WTC11 (cell line): Measurements from ENCODE around the gene NDUFV1. TPM values are rescaled to one million over a fixed set of nuclear protein-coding genes. Genes with fewer than 3 reads are reported as not detected.

Source experiments
- ATAC-seq: fragments of 200-7000 bp; cut with Tn5 transposase; 2 replicates; pipeline ENCODE4 v1.10.0; 2021; ENCODE audit warnings: mild to moderate bottlenecking, moderate library complexity
- CTCF ChIA-PET: fragments of 300-600 bp; sonication (Branson Sonifier 250); formaldehyde crosslinking; loops from one replicate; lab custom pipeline; 2021; ENCODE audit warnings: antibody characterized with exemption; lab: Charles Lee
- POLR2A ChIA-PET: fragments of 350-600 bp; sonication (Branson Sonifier 250); formaldehyde crosslinking; loops from one replicate; lab custom pipeline; 2021; ENCODE audit warnings: antibody characterized with exemption; lab: Charles Lee
- DNase-seq: peaks from one replicate; pipeline ENCODE4 v3.0.0; 2021; ENCODE audit warnings: low spot score
- H3K27ac Mint-ChIP-seq: 2 replicates; pipeline ENCODE4 v1.8.0; 2021; ENCODE audit warnings: mixed read lengths
- H3K27me3 Mint-ChIP-seq: 2 replicates; pipeline ENCODE4 v1.8.0; 2021; ENCODE audit warnings: low read depth, mild to moderate bottlenecking, moderate library complexity, mixed read lengths
- H3K36me3 Mint-ChIP-seq: 2 replicates; pipeline ENCODE4 v1.8.0; 2021; ENCODE audit warnings: mixed read lengths
- H3K4me1 Mint-ChIP-seq: 2 replicates; pipeline ENCODE4 v1.8.0; 2022; ENCODE audit warnings: mixed read lengths
- H3K4me3 Mint-ChIP-seq: 2 replicates; pipeline ENCODE4 v1.8.0; 2021; ENCODE audit warnings: mild to moderate bottlenecking, moderate library complexity, mixed read lengths
- H3K9me3 Mint-ChIP-seq: 2 replicates; pipeline ENCODE4 v1.8.0; 2021; ENCODE audit warnings: mixed read lengths
- CBFB ChIP-seq: sonication (generic); formaldehyde crosslinking; IDR thresholded peaks from 2 replicates; pipeline ENCODE4 v1.8.1; 2022; ENCODE audit warnings: mild to moderate bottlenecking, low read depth, missing genetic modification reagents
- ELF4 ChIP-seq: sonication (generic); formaldehyde crosslinking; IDR thresholded peaks from 2 replicates; pipeline ENCODE4 v1.8.1; 2022; ENCODE audit warnings: low read depth, mild to moderate bottlenecking, moderate library complexity, missing genetic modification reagents
- ETV6 ChIP-seq: sonication (generic); formaldehyde crosslinking; IDR thresholded peaks from 2 replicates; pipeline ENCODE4 v1.8.1; 2022; ENCODE audit warnings: mild to moderate bottlenecking, missing genetic modification reagents
- GABPB1 ChIP-seq: sonication (generic); formaldehyde crosslinking; IDR thresholded peaks from 2 replicates; pipeline ENCODE4 v1.8.1; 2023; ENCODE audit warnings: mild to moderate bottlenecking, missing genetic modification reagents
- MXD4 ChIP-seq: fragments of 250-450 bp; sonication (Bioruptor Pico); IDR thresholded peaks from 2 replicates; pipeline ENCODE4 v1.8.0; 2021; ENCODE audit warnings: mild to moderate bottlenecking, moderate library complexity, borderline replicate concordance
- OVOL2 ChIP-seq: fragments of 250-450 bp; sonication (Bioruptor Pico); IDR thresholded peaks from 2 replicates; pipeline ENCODE4 v1.9.0; 2021; ENCODE audit warnings: mild to moderate bottlenecking, borderline replicate concordance
- ZNF219 ChIP-seq: sonication (generic); formaldehyde crosslinking; IDR thresholded peaks from 2 replicates; pipeline ENCODE4 v1.8.0; 2023; ENCODE audit warnings: missing genetic modification reagents, mild to moderate bottlenecking, borderline replicate concordance
- ZNF317 ChIP-seq: sonication (generic); formaldehyde crosslinking; IDR thresholded peaks from 2 replicates; pipeline ENCODE4 v1.8.1; 2023; ENCODE audit warnings: low read depth, mild to moderate bottlenecking, moderate library complexity, missing genetic modification reagents, borderline replicate concordance
- ZNF416 ChIP-seq: fragments of 250-450 bp; sonication (Bioruptor Pico); IDR thresholded peaks from 2 replicates; pipeline ENCODE4 v1.9.0; 2021; ENCODE audit warnings: mild to moderate bottlenecking, inconsistent platforms
- ZNF423 ChIP-seq: fragments of 250-450 bp; sonication (Bioruptor Pico); IDR thresholded peaks from 2 replicates; pipeline ENCODE4 v2.1.2; 2022; ENCODE audit warnings: mild to moderate bottlenecking, moderate library complexity
- total RNA-seq: library from RNA; stranded (reverse); gene quantifications from 3 replicates; pipeline ENCODE4 v1.2.3, GENCODE V29; 2021
- TF ChIP-seq, protein P1 (sequence below): sonication (generic); formaldehyde crosslinking; IDR thresholded peaks from 2 replicates; pipeline ENCODE4 v1.8.1; 2023; ENCODE audit warnings: mild to moderate bottlenecking, missing genetic modification reagents, borderline replicate concordance
- TF ChIP-seq, protein P2 (sequence below): sonication (generic); formaldehyde crosslinking; IDR thresholded peaks from 2 replicates; pipeline ENCODE4 v1.8.1; 2022; ENCODE audit warnings: missing genetic modification reagents, borderline replicate concordance
- TF ChIP-seq, protein P3 (sequence below): sonication (generic); formaldehyde crosslinking; conservative IDR thresholded peaks from 2 replicates; pipeline ENCODE4 v1.8.1; 2023; ENCODE audit warnings: mild to moderate bottlenecking, low read depth, missing genetic modification reagents, moderate library complexity
- TF ChIP-seq, protein P4 (sequence below): sonication (generic); formaldehyde crosslinking; IDR thresholded peaks from 2 replicates; pipeline ENCODE4 v1.8.0; 2022; ENCODE audit warnings: mild to moderate bottlenecking, missing genetic modification reagents
- TF ChIP-seq, protein P5 (sequence below): fragments of 250-450 bp; sonication (Bioruptor Pico); IDR thresholded peaks from 2 replicates; pipeline ENCODE4 v1.8.0; 2021; ENCODE audit warnings: mild to moderate bottlenecking
- TF ChIP-seq, protein P6 (sequence below): sonication (generic); formaldehyde crosslinking; IDR thresholded peaks from 2 replicates; pipeline ENCODE4 v1.8.1; 2023; ENCODE audit warnings: mild to moderate bottlenecking, missing genetic modification reagents
- TF ChIP-seq, protein P7 (sequence below): fragments of 250-450 bp; sonication (Bioruptor Pico); IDR thresholded peaks from 2 replicates; pipeline ENCODE4 v1.9.0; 2021; ENCODE audit warnings: mild to moderate bottlenecking

NDUFV1 gene
- total RNA-seq, 1 experiment from 2014 or later = 231 TPM

DNA sequence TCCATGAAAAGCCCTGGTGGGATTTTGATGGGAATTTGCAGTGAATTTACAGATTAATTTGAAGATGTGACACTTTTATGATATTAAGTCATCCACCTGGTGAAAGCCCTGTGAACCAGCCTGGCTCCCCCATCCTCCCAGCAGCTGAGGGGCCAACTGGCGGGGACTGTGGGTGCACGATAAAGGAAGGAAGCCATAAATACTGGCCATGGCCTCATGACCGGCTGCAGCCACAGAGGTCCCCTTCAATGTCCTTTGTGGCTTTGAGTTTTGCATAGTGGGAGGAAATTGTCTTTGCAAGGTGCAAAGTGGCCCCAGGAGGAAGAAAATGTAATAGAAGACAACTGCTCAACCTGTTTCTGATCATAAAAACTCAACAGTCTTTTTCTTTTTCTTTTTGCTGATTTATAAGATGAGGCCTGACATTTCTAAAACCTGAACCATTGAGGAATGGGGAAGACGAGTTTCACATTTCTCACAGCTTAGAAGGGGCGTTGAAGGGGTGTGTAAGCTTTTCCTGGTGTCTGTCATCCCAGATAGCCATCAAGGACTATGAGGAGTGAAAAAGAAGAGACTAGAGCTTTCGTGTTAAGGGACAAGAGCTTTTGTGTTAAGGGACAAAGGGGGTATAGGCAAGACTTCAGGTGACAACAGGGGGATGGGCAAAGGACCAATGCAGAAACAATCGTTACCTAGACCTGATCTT, 6.3 kb upstream of the NDUFV1 start:
- ChIA-PET POLR2A (no interaction called here), CTCF (interaction anchor here (0.7 kb wide), 1 partner anchor 17 kb away, joined by 4 read pairs; the partner anchor contains the start of gene GSTP1)
- H3K27ac Mint-ChIP-seq = no peak overlapping the region
- H3K4me1 Mint-ChIP-seq = peaks cover 19% of the 10 kb centered on the region
- H3K9me3 Mint-ChIP-seq = peaks cover 26% of the 10 kb centered on the region
- H3K27me3 Mint-ChIP-seq = peaks cover 13% of the 10 kb centered on the region
- DNase-seq = no peak
- no peak for ATAC-seq
- peaks cover 13% of the 10 kb centered on the region for H3K36me3 Mint-ChIP-seq
- no peak overlapping the region for H3K4me3 Mint-ChIP-seq
- TF ChIP-seq, protein P1, sequence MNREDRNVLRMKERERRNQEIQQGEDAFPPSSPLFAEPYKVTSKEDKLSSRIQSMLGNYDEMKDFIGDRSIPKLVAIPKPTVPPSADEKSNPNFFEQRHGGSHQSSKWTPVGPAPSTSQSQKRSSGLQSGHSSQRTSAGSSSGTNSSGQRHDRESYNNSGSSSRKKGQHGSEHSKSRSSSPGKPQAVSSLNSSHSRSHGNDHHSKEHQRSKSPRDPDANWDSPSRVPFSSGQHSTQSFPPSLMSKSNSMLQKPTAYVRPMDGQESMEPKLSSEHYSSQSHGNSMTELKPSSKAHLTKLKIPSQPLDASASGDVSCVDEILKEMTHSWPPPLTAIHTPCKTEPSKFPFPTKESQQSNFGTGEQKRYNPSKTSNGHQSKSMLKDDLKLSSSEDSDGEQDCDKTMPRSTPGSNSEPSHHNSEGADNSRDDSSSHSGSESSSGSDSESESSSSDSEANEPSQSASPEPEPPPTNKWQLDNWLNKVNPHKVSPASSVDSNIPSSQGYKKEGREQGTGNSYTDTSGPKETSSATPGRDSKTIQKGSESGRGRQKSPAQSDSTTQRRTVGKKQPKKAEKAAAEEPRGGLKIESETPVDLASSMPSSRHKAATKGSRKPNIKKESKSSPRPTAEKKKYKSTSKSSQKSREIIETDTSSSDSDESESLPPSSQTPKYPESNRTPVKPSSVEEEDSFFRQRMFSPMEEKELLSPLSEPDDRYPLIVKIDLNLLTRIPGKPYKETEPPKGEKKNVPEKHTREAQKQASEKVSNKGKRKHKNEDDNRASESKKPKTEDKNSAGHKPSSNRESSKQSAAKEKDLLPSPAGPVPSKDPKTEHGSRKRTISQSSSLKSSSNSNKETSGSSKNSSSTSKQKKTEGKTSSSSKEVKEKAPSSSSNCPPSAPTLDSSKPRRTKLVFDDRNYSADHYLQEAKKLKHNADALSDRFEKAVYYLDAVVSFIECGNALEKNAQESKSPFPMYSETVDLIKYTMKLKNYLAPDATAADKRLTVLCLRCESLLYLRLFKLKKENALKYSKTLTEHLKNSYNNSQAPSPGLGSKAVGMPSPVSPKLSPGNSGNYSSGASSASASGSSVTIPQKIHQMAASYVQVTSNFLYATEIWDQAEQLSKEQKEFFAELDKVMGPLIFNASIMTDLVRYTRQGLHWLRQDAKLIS (CRISPR knock-in tag) = no peak
- TF ChIP-seq ELF4 (no peak), ZNF317 (CRISPR knock-in tag) (no peak), MXD4 (CRISPR knock-in tag) (no peak), ETV6 (CRISPR knock-in tag) (no peak), GABPB1 (CRISPR knock-in tag) (no peak)
- TF ChIP-seq, protein P2, sequence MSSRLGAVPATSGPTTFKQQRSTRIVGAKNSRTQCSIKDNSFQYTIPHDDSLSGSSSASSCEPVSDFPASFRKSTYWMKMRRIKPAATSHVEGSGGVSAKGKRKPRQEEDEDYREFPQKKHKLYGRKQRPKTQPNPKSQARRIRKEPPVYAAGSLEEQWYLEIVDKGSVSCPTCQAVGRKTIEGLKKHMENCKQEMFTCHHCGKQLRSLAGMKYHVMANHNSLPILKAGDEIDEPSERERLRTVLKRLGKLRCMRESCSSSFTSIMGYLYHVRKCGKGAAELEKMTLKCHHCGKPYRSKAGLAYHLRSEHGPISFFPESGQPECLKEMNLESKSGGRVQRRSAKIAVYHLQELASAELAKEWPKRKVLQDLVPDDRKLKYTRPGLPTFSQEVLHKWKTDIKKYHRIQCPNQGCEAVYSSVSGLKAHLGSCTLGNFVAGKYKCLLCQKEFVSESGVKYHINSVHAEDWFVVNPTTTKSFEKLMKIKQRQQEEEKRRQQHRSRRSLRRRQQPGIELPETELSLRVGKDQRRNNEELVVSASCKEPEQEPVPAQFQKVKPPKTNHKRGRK = no peak

DNA sequence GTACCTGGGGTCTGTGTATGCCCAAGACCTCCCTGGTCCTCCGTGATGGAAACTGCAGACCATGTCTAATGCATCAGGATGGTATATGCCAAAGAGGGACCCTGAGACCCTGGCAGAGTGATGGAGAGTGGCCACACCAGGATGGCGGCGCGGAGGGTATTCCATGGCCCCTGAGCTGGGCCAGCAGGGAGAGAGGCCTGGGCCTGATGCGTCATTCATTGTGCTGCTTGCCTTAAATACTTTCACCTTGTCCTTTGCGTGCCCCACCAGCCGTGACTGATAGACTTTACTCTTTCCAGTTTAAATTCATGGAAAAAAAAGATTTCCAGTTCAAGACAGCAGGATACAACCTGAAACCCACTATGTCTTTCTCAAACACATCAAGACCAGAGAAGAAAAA, 5.6 kb upstream of the NDUFV1 start:
- Mint-ChIP-seq H3K4me1 (peaks cover 24% of the 10 kb centered on the region), H3K27me3 (peaks cover 16% of the 10 kb centered on the region), H3K4me3 (no peak overlapping the region), H3K36me3 (peaks cover 12% of the 10 kb centered on the region), H3K27ac (no peak overlapping the region), H3K9me3 (peaks cover 25% of the 10 kb centered on the region)
- ChIA-PET CTCF (no interaction called here), POLR2A (no interaction called here)
- no peak for ATAC-seq
- DNase-seq = no peak
- TF ChIP-seq ZNF416 (CRISPR knock-in tag) (no peak), CBFB (no peak), ZNF219 (CRISPR knock-in tag) (no peak), ZNF423 (no peak), OVOL2 (CRISPR knock-in tag) (no peak)
- TF ChIP-seq, protein P3, sequence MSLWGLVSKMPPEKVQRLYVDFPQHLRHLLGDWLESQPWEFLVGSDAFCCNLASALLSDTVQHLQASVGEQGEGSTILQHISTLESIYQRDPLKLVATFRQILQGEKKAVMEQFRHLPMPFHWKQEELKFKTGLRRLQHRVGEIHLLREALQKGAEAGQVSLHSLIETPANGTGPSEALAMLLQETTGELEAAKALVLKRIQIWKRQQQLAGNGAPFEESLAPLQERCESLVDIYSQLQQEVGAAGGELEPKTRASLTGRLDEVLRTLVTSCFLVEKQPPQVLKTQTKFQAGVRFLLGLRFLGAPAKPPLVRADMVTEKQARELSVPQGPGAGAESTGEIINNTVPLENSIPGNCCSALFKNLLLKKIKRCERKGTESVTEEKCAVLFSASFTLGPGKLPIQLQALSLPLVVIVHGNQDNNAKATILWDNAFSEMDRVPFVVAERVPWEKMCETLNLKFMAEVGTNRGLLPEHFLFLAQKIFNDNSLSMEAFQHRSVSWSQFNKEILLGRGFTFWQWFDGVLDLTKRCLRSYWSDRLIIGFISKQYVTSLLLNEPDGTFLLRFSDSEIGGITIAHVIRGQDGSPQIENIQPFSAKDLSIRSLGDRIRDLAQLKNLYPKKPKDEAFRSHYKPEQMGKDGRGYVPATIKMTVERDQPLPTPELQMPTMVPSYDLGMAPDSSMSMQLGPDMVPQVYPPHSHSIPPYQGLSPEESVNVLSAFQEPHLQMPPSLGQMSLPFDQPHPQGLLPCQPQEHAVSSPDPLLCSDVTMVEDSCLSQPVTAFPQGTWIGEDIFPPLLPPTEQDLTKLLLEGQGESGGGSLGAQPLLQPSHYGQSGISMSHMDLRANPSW = no peak
- TF ChIP-seq, protein P4, sequence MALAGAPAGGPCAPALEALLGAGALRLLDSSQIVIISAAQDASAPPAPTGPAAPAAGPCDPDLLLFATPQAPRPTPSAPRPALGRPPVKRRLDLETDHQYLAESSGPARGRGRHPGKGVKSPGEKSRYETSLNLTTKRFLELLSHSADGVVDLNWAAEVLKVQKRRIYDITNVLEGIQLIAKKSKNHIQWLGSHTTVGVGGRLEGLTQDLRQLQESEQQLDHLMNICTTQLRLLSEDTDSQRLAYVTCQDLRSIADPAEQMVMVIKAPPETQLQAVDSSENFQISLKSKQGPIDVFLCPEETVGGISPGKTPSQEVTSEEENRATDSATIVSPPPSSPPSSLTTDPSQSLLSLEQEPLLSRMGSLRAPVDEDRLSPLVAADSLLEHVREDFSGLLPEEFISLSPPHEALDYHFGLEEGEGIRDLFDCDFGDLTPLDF (CRISPR knock-in tag) = no peak
- TF ChIP-seq, protein P5, sequence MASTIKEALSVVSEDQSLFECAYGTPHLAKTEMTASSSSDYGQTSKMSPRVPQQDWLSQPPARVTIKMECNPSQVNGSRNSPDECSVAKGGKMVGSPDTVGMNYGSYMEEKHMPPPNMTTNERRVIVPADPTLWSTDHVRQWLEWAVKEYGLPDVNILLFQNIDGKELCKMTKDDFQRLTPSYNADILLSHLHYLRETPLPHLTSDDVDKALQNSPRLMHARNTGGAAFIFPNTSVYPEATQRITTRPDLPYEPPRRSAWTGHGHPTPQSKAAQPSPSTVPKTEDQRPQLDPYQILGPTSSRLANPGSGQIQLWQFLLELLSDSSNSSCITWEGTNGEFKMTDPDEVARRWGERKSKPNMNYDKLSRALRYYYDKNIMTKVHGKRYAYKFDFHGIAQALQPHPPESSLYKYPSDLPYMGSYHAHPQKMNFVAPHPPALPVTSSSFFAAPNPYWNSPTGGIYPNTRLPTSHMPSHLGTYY (CRISPR knock-in tag) = no peak
- TF ChIP-seq, protein P6, sequence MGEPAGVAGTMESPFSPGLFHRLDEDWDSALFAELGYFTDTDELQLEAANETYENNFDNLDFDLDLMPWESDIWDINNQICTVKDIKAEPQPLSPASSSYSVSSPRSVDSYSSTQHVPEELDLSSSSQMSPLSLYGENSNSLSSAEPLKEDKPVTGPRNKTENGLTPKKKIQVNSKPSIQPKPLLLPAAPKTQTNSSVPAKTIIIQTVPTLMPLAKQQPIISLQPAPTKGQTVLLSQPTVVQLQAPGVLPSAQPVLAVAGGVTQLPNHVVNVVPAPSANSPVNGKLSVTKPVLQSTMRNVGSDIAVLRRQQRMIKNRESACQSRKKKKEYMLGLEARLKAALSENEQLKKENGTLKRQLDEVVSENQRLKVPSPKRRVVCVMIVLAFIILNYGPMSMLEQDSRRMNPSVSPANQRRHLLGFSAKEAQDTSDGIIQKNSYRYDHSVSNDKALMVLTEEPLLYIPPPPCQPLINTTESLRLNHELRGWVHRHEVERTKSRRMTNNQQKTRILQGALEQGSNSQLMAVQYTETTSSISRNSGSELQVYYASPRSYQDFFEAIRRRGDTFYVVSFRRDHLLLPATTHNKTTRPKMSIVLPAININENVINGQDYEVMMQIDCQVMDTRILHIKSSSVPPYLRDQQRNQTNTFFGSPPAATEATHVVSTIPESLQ = no peak
- TF ChIP-seq, protein P7, sequence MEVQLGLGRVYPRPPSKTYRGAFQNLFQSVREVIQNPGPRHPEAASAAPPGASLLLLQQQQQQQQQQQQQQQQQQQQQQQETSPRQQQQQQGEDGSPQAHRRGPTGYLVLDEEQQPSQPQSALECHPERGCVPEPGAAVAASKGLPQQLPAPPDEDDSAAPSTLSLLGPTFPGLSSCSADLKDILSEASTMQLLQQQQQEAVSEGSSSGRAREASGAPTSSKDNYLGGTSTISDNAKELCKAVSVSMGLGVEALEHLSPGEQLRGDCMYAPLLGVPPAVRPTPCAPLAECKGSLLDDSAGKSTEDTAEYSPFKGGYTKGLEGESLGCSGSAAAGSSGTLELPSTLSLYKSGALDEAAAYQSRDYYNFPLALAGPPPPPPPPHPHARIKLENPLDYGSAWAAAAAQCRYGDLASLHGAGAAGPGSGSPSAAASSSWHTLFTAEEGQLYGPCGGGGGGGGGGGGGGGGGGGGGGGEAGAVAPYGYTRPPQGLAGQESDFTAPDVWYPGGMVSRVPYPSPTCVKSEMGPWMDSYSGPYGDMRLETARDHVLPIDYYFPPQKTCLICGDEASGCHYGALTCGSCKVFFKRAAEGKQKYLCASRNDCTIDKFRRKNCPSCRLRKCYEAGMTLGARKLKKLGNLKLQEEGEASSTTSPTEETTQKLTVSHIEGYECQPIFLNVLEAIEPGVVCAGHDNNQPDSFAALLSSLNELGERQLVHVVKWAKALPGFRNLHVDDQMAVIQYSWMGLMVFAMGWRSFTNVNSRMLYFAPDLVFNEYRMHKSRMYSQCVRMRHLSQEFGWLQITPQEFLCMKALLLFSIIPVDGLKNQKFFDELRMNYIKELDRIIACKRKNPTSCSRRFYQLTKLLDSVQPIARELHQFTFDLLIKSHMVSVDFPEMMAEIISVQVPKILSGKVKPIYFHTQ (CRISPR knock-in tag) = no peak
